ENCODE measurements around the gene NKRF.
A peak's percentile ranks its signal among the peaks of the same experiment; 100 is the strongest.
"Not testable (repeated sequence)": the region's sequence is repeated elsewhere in the genome, so short reads cannot be mapped to it uniquely, and the experiment has no call there.

Gene NKRF

GRCh38 chrX:119606280-119607017 is at the start of gene NKRF:
Gene NKRF, minus strand, starts transcription at chrX:119606424.
- DNase-seq (ENCODE audit: low read depth in 1 of 2, low spot score in 1 of 2), result peak; percentile 74 to 85

GRCh38 chrX:119655125-119655524 is 48.9 kb upstream of the NKRF start:
- DNase-seq (ENCODE audit: low read depth in 1 of 2, low spot score in 1 of 2), result peak; percentile 30

- DNase-seq (ENCODE audit: low read depth in 1 of 2, low spot score in 1 of 2), result no peak
These were observed 47.9 kb upstream of the NKRF start for GRCh38 chrX:119654112-119654531.

GRCh38 chrX:119648421-119648775 is 42.2 kb upstream of the NKRF start:
- DNase-seq (ENCODE audit: low read depth in 1 of 2, low spot score in 1 of 2), result no peak

DNA sequence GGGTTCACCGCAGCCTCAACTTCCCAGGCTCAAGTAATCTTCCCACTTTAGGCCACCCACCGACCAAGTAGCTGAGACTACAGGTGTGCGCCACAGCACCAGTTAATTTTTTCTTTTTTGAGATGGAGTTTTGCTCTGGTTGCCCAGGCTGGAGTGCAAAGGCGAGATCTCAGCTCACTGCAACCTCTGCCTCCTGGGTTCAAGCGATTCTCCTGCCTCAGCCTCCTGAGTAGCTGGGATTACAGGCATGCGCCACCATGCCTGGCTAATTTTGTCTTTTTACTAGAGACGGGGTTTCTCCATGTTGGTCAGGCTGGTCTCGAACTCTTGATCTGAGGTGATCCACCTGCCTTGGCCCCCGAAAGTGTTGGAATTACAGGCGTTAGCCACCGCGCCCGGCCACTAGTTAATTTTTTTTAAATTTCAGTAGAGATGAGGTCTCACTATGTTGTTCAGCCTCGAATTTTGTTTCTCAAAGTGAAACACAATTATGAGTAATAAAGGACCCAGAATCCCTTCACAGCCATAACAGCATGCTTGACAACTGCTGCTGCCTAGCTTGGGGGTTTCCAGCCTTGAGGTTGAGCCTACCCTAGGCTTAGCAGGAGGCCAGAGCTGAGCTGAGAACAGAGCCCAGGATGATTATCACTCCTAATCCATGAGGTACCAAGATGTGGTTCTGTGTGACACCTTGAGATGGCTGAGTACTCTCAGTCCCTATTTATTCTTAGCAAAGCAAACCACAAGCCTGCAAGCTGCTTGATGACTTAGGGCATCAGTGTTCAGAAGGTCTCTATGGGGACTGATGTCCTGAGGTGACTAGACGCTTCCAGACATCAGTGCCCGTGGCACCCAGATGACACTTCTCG is 41.6 kb upstream of the NKRF start:
- peak; percentile 13 to 68 for DNase-seq (ENCODE audit: low read depth in 1 of 2, low spot score in 1 of 2)

DNA sequence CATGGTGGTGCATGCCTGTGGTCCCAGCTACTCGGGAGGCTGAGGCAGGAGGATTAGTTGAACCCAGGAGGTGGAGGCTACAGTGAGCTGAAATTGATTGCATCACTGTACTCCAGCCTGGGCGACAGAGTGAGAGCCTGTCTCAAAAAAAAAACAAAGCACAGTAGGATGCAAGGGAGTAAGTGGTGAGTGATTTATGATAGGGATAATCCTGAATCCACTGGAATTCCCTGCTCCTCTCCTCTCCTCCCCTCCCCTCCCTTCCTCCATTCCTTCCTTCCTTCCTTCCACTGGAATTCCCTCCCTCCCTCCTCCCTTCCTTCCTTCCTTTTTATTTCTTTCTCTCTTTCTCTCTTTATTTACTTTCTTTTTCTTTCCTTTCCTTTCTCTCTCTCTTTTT is 40.9 kb upstream of the NKRF start:
- no peak for DNase-seq (ENCODE audit: low read depth in 1 of 2, low spot score in 1 of 2)

DNA sequence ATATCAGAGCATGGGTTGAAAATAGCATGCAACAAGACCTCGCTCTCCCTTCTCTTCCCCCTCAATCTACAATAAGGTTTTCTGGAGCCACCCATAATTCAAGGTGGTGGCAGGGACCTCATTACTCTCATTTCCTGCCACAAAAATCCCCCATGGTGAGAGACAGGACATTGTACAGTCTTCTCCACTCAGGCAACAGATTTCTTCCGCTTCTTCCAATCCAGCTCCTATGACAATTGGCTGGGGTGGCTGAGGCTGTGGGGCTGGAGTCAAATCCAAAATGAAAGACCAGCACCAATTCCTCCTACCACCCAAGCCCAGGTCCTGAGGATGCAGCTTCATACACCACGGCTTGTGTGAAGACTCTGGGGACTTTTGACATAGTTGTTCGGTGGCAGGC is 40.3 kb upstream of the NKRF start:
- no peak for DNase-seq (ENCODE audit: low read depth in 1 of 2, low spot score in 1 of 2)

DNA sequence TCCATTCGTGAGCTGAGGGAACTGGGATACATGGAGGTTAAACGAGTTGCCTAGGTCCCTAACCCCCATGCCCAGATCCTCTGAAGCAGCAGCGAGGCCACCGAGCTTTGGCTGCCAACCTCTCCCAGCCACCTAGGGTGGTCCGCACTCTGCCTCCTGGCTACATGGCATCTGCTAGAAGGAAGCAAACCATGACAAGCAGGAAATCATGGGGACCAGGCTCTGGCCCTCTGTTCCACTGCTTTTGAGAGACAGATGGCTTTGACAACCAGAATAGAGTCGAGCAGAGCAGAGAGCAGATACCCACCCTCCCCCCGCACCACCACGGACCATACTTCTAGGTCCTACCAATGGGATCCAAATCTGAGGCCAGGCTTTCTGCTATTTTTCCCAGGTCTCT is 37.5 kb upstream of the NKRF start:
- no peak for DNase-seq (ENCODE audit: low read depth in 1 of 2, low spot score in 1 of 2)

DNA sequence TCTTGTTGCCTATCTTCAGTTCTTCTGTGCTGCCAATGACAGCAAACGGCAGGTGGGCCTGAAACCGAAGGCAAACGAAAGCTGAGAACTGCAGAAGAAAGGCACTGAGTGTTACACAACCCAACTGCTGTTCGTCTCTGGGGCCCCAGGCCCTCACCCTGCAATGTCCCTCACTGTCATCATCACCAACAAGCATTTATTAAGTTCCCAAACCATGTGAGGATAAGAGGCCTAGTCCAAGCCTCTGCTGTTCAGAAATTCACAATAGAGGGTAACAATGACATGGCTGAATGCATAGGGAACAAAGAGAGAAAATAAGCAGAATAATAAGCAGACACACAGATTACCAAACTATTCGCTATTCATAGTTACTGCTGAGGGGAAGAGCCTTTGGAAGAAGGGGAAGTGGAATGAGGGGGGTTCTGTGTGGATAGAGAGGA is 34.5 kb upstream of the NKRF start:
- DNase-seq (ENCODE audit: low read depth in 1 of 2, low spot score in 1 of 2), result no peak

GRCh38 chrX:119638725-119639471 is 32.7 kb upstream of the NKRF start:
- DNase-seq (ENCODE audit: low read depth in 1 of 2, low spot score in 1 of 2), result no peak

DNA sequence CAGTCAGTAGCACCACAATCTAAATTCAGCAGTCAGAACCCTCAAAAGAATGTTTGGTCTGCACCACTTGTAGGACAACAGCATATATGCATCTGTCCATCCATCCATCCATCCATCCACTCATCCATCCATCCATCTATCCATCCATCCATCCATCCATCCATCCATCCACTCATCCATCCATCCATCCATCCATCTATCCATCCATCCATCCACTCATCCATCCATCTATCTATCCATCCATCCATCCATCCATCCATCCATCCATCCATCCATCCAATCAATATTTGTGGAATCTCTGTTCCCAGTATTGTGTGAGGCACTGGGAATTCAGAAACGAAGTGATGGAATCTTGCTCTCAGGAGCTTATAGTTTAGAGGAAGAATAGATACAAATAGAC is 31.2 kb upstream of the NKRF start:
- DNase-seq (ENCODE audit: low read depth in 1 of 2, low spot score in 1 of 2), result not testable (repeated sequence)

DNA sequence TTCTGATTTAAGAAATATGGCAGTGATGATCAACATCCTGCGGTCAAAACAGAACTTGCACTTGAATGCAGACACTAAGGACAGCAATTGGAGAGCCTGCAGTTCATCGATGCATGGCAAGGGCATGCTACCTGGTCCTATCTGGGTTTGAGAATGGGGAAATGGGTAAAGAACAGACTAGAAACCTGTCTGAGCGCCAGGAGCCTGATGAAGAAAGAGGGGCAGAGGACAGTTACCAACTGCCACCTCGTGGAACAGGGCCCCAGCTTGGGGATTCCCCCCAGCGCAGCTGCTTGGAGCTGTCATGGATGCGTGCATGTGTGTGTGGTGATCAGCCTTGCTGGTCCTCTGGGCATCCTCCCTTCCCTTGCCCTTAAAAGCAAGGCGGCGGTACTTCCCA is 30.2 kb upstream of the NKRF start:
- no peak for DNase-seq (ENCODE audit: low read depth in 1 of 2, low spot score in 1 of 2)

DNA sequence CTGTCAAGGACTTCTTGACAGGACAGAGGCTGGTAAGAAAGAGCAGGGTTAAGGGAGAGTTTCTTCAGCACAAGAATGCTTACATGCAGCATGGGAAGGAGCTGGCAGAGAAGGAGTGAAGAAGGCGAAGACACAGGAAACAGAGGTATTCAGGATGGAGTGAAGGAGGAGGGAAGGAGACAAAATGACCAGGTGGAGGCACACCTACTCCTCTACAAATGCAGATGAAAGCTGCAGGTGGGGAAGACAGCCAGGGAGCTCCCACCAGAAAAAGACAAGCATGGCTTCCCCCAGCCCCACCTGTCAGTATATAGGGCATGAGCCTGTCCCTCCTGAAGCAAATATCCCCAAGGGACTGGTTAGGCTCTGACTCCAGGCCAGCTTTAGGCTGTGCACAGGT is 29.6 kb upstream of the NKRF start:
- no peak for DNase-seq (ENCODE audit: low read depth in 1 of 2, low spot score in 1 of 2)

DNA sequence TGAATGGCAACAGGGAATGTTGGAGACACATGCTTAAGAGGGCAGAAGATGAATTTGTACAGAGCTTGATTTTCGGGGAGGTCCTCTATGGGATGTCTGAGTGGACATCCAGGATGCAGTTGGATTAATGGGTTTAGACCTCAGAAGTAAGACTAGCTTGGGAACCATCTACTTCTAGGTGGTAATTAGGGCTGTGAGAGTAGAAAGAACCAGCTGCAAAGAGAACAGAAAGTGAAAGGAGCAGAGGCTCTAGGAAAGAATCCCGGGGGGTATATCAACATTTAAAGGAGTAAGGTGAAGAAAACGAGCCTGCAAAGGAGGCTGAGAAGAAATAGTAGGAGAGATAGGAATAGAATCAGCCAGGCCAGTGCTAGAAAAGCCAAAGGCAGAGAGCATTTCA is 29.0 kb upstream of the NKRF start:
- DNase-seq (ENCODE audit: low read depth in 1 of 2, low spot score in 1 of 2), result no peak

DNA sequence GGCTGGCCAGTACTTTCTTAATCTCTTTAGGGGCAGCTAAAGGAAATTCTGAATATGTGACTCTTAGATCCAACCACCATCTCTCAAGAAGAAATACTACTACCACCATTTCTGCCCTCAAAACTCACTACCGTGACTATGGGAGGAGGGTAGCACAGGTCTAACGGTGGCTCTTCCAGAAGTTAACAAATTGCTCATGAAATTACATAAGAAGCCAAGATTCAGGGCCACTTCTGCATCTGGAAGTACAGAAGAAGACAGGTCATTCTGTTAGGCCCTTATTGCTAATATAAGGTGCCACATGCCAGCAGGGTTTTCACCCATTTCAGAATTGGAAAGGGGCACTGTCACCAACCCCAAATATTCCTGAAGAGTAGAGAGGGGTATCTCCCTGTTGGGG is 19.6 kb upstream of the NKRF start:
- no peak for DNase-seq (ENCODE audit: low read depth in 1 of 2, low spot score in 1 of 2)

GRCh38 chrX:119624951-119625668 is 18.9 kb upstream of the NKRF start:
- DNase-seq (ENCODE audit: low read depth in 1 of 2, low spot score in 1 of 2), result no peak

DNA sequence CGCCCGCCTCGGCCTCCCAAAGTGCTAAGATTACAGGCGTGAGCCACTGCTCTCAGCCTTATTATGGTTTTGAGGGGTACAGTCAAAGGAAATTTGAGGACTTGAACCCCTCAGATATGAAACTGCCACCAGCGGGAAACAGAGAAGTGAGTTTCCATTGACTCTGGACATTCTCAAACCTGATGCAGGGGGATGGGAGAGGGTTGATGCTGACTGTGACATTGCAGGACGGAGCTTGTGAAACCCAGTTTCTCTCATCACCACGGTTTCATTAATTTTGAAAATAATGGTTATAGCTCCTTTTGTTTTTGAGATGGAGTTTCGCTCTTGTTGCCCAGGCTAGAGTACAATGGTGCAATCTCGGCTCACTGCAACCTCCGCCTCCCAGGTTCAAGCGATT is 18.2 kb upstream of the NKRF start:
- DNase-seq (ENCODE audit: low read depth in 1 of 2, low spot score in 1 of 2), result no peak

- DNase-seq (ENCODE audit: low read depth in 1 of 2, low spot score in 1 of 2), result no peak
These were observed 16.4 kb upstream of the NKRF start for GRCh38 chrX:119622356-119623232.

GRCh38 chrX:119618439-119618838 is 12.2 kb upstream of the NKRF start:
- DNase-seq (ENCODE audit: low read depth in 1 of 2, low spot score in 1 of 2), result no peak

DNA sequence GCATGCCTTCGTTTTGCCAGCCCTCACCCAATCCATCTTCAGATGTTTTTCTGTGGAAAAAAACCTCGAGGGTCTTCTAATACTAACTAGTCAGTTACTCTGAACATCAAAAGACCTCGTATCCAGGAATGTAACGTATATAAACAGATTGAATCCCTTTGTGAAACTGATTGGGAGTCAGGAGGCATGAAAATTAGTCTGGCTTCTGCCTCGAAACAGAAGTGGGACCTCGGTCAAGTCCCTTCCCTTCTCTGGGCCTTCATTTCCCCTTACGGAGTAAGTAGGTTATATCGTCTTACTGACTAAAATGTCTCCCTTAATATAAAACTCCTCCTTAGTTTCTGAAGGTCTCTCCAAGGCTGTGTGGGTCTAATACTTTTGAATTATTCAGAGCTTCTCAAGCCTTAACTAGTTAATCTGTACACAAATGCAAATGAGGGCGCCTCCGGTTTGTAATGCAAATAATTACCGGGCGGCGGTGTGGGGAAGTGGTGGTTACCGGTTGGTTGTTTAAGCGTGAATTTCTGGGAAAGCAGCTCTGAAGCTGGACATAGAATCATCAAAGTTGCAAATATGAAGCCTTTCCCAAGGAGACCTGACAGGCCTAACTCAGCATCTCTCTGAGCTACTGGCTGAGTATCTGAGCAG is 11.4 kb upstream of the NKRF start:
- no peak for DNase-seq (ENCODE audit: low read depth in 1 of 2, low spot score in 1 of 2)
